NCI-H774 (cell line): ENCODE measurements around the gene TTLL5.

Experiments
- DNase-seq: peaks from one replicate; lab custom pipeline; 2025; lab: John Stamatoyannopoulos, UW

The TTLL5 gene

GRCh38 chr14:75863221-75863620 lies 202.2 kb downstream of the TTLL5 start:
- DNase-seq = no peak

- no peak for DNase-seq
Observed at GRCh38 chr14:75864352-75864751, 203.3 kb downstream of the TTLL5 start.

GRCh38 chr14:75865531-75865930 lies 204.5 kb downstream of the TTLL5 start:
- DNase-seq = no peak

GRCh38 chr14:75866970-75867369 lies 205.9 kb downstream of the TTLL5 start:
- DNase-seq = no peak

GRCh38 chr14:75871181-75871880 lies 210.3 kb downstream of the TTLL5 start:
- no peak for DNase-seq

GRCh38 chr14:75875958-75876357 lies 214.9 kb downstream of the TTLL5 start:
- no peak for DNase-seq

- DNase-seq = no peak
Observed at GRCh38 chr14:75876530-75876929, 215.5 kb downstream of the TTLL5 start.

GRCh38 chr14:75877292-75877691 lies 216.2 kb downstream of the TTLL5 start:
- no peak for DNase-seq

- DNase-seq = no peak
Observed at GRCh38 chr14:75877884-75878283, 216.8 kb downstream of the TTLL5 start.

- DNase-seq = no peak
Observed at GRCh38 chr14:75879031-75879430, 218.0 kb downstream of the TTLL5 start.

- no peak for DNase-seq
Observed at GRCh38 chr14:75880512-75880911, 219.5 kb downstream of the TTLL5 start.

- no peak for DNase-seq
Observed at GRCh38 chr14:75881994-75882393, 220.9 kb downstream of the TTLL5 start.

GRCh38 chr14:75884198-75884611 lies 223.2 kb downstream of the TTLL5 start:
- no peak for DNase-seq

GRCh38 chr14:75885829-75886228 lies 224.8 kb downstream of the TTLL5 start:
- no peak for DNase-seq

GRCh38 chr14:75886636-75887348 lies 225.7 kb downstream of the TTLL5 start:
- no peak for DNase-seq

GRCh38 chr14:75888945-75889344 lies 227.9 kb downstream of the TTLL5 start:
- DNase-seq = no peak

- no peak for DNase-seq
Observed at GRCh38 chr14:75896341-75896740, 235.3 kb downstream of the TTLL5 start.

GRCh38 chr14:75904311-75904710 lies 243.3 kb downstream of the TTLL5 start:
- no peak for DNase-seq

GRCh38 chr14:75905147-75905904 lies 244.3 kb downstream of the TTLL5 start:
- DNase-seq = no peak

GRCh38 chr14:75906228-75906627 lies 245.2 kb downstream of the TTLL5 start:
- no peak for DNase-seq

- DNase-seq = no peak
Observed at GRCh38 chr14:75906680-75907280, 245.7 kb downstream of the TTLL5 start.

GRCh38 chr14:75907756-75908359 lies 246.8 kb downstream of the TTLL5 start:
- no peak for DNase-seq
